HG03135 (cell line): ENCODE measurements around the gene TNXB.
"Not testable (repeated sequence)": the region's sequence is repeated elsewhere in the genome, so short reads cannot be mapped to it uniquely, and the experiment has no call there.

Source experiments
- ATAC-seq: cut with Tn5 transposase; IDR thresholded peaks from one replicate; pipeline ENCODE4 v1.9.1; 2021; ENCODE audit warnings: mild to moderate bottlenecking, moderate library complexity; ENCODE audit not compliant: unreplicated experiment

TNXB gene

GRCh38 chr6:32112431-32112980, 3.4 kb upstream of the TNXB start:
- ATAC-seq: no peak

GRCh38 chr6:32111424-32112066, 2.4 kb upstream of the TNXB start:
- no peak for ATAC-seq

GRCh38 chr6:32110632-32111031, 1.5 kb upstream of the TNXB start:
- ATAC-seq: no peak

- ATAC-seq: no peak
These were observed 625 bp upstream of the TNXB start for GRCh38 chr6:32109765-32110160.

- no peak for ATAC-seq
These were observed 418 bp downstream of the TNXB start for GRCh38 chr6:32108727-32109113.

- no peak for ATAC-seq
These were observed 977 bp downstream of the TNXB start for GRCh38 chr6:32108094-32108627.

- no peak for ATAC-seq
These were observed 1.7 kb downstream of the TNXB start for GRCh38 chr6:32107406-32107805.

GRCh38 chr6:32105433-32105832, 3.7 kb downstream of the TNXB start:
- no peak for ATAC-seq

- ATAC-seq: no peak
These were observed 6.9 kb downstream of the TNXB start for GRCh38 chr6:32102255-32102654.

GRCh38 chr6:32100251-32100650, 8.9 kb downstream of the TNXB start:
- not testable (repeated sequence) for ATAC-seq

GRCh38 chr6:32097364-32097763, 11.8 kb downstream of the TNXB start:
- ATAC-seq: no peak

GRCh38 chr6:32096394-32097258, 12.5 kb downstream of the TNXB start:
- no peak for ATAC-seq

GRCh38 chr6:32096087-32096393, 13.1 kb downstream of the TNXB start:
- no peak for ATAC-seq

- ATAC-seq: no peak
These were observed 13.6 kb downstream of the TNXB start for GRCh38 chr6:32095338-32096086.

- ATAC-seq: no peak
These were observed 16.2 kb downstream of the TNXB start for GRCh38 chr6:32092760-32093497.

GRCh38 chr6:32089082-32089828, 19.9 kb downstream of the TNXB start:
- ATAC-seq: no peak

- no peak for ATAC-seq
These were observed 20.6 kb downstream of the TNXB start for GRCh38 chr6:32088487-32089049.

- no peak for ATAC-seq
These were observed 21.3 kb downstream of the TNXB start for GRCh38 chr6:32087574-32088486.
